Bronchial epithelial cell (primary cell): ENCODE measurements around the gene MED23. TPM values are rescaled to one million over a fixed set of nuclear protein-coding genes. Genes with fewer than 3 reads are reported as not detected.

Experiments
- DNase-seq: peaks from one replicate; pipeline ENCODE4 v3.0.0-alpha.2; 2010; ENCODE audit warnings: low read depth
- FAIRE-seq: peaks from 2 replicates; lab custom pipeline; 2011; peaks lifted over from hg19 to GRCh38; lab: Jason Lieb, UNC
- H3K27me3 ChIP-seq: 2 replicates; pipeline ENCODE4 v1.5.1; 2011; ENCODE audit warnings: low read length; ENCODE audit not compliant: control insufficient read depth, insufficient read depth
- H3K36me3 ChIP-seq: 2 replicates; pipeline ENCODE4 v1.5.1; 2011; ENCODE audit warnings: low read length; ENCODE audit not compliant: control insufficient read depth, insufficient read depth
- H3K4me3 ChIP-seq: 2 replicates; pipeline ENCODE4 v1.5.1; 2011; ENCODE audit warnings: mild to moderate bottlenecking, low read depth, low read length, control low read depth
- CTCF ChIP-seq: IDR thresholded peaks from 2 replicates; pipeline ENCODE4 v1.5.1; 2011; ENCODE audit warnings: mild to moderate bottlenecking, moderate library complexity, low read length, control low read depth, inconsistent platforms; ENCODE audit not compliant: insufficient read depth, severe bottlenecking
- total RNA-seq: library from RNA; depleted of rRNA; stranded (reverse); fragments of >200 nt; gene quantifications from 2 replicates; pipeline ENCODE4 v1.2.1, GENCODE V29; 2014

Gene MED23
- total RNA-seq, 1 donor from 2014 or later: 19.5 TPM

DNA sequence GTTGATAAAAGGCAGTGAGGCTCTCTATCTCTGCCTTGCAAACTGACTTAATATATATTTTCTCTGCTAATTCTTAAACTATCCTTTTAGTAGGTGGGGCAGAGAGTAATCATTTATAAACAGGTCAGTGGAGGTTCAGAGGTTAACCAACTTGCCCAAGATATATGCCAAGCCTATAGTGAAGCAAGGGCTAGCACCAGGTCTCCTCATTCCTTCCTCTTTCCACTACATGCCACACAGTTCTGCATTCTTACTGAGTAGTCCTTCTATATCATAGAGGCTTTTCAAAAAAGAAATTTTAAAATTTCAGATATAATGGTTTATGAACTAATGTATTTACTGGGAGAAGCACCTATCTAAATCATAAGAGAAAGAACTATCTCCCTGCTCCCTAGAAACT is 46.5 kb downstream of the MED23 start:
- no peak for DNase-seq
- H3K27me3 ChIP-seq: no peaks in the 10 kb centered on the region
- no peak for FAIRE-seq
- H3K4me3 ChIP-seq: no peak overlapping the region
- no peaks in the 10 kb centered on the region for H3K36me3 ChIP-seq
- no peak for TF ChIP-seq CTCF

- DNase-seq (no peak), FAIRE-seq (no peak)
- no peak overlapping the region for H3K4me3 ChIP-seq
- H3K27me3 ChIP-seq: no peaks in the 10 kb centered on the region
- TF ChIP-seq CTCF: no peak
- no peaks in the 10 kb centered on the region for H3K36me3 ChIP-seq
These were observed 52.1 kb downstream of the MED23 start for GRCh38 chr6:131575834-131576478.

DNA sequence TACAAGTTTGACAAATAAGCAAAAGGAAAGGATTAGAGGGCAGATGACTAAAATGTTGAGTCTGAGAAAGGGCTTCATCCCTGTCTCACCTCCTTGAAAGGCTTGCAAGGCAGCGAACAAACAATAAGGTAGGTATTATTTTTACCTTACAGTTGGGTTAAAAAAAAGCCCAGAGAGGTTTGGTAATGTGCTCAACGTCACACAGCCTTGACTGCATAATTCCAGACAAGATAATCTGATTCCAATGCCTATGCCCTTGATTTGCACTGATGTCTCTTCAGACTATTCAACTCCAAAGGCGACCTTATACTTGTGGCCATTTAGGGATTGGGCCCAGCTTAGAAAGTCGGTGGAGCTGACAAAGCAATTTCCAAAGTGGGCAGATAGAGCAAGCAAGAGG is 53.4 kb downstream of the MED23 start:
- FAIRE-seq (no peak), DNase-seq (no peak)
- no peak for TF ChIP-seq CTCF

DNA sequence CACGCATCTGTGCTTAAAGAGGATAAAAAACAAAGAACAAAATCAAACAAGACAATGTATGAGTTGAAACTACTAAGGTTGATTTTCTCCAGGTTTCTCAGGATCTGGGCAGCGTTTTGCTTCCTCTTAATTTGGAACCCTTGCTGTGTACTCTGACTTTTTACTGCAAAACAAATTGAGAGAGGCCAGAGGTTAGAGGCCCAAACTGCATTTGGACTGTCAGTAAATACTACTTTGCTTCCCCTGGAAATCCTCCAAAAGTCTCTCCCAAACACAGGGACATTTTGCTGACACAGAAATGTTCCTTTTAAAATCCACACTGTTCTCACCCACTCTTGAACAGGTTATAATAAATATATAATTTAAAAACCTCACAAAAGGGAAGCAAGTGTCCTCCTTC is 53.9 kb downstream of the MED23 start:
- no peak for DNase-seq
- Histone ChIP-seq H3K4me3 (no peak overlapping the region), H3K27me3 (no peaks in the 10 kb centered on the region), H3K36me3 (no peaks in the 10 kb centered on the region)
- no peak for TF ChIP-seq CTCF
- no peak for FAIRE-seq

More for the DNA sequence above, 53.4 kb downstream of the MED23 start:
- Histone ChIP-seq H3K4me3 (no peak overlapping the region), H3K27me3 (no peaks in the 10 kb centered on the region), H3K36me3 (no peaks in the 10 kb centered on the region)

- Histone ChIP-seq H3K36me3 (no peaks in the 10 kb centered on the region), H3K27me3 (no peaks in the 10 kb centered on the region), H3K4me3 (no peak within 1 kb of the TSS)
- FAIRE-seq: no peak
- TF ChIP-seq CTCF: no peak
- no peak for DNase-seq
These were observed 55.2 kb downstream of the MED23 start, which contains the start of gene ARG1 for GRCh38 chr6:131572686-131573415. Gene ARG1, plus strand, starts transcription at chr6:131573226. Its CDS starts 57 bp downstream, at chr6:131573283.
